ENCODE measurements around the gene ZFYVE28. TPM values are rescaled to one million over a fixed set of nuclear protein-coding genes. Genes with fewer than 3 reads are reported as not detected.
A peak's percentile ranks its signal among the peaks of the same experiment; 100 is the strongest.

The ZFYVE28 gene
- total and polyA plus RNA-seq, 9 donors: 1.3 to 12.1 (median 8.6) TPM

- H3K27ac ChIP-seq: no peak overlapping the region
- H3K9me3 ChIP-seq: no peaks in the 10 kb centered on the region
- TF ChIP-seq CTCF (IDR thresholded peaks at IDR 0.05) (peak in 2 of 3 donors; percentile 24 to 30), EP300 (IDR thresholded peaks at IDR 0.05) (no peak)
- no peaks in the 10 kb centered on the region for H3K4me1 ChIP-seq (ENCODE audit: insufficient read depth)
- intact Hi-C loops (cut with DNase I): loop anchor here in 2 of 4 donors (5.0 to 10.0 kb wide), 2 partner anchors 224 to 227 kb away; no protein-coding TSS in a partner anchor
- no peaks in the 10 kb centered on the region for H3K27me3 ChIP-seq
- H3K4me3 ChIP-seq: no peak overlapping the region
- WGBS, 3 donors: 46 to 59% (median 53%) methylated on average over 10 to 14 of the region's 14 CpGs
- peak in 1 of 5 donors; percentile 63 for DNase-seq
- H3K36me3 ChIP-seq: no peaks in the 10 kb centered on the region
These were observed 23.1 kb upstream of the ZFYVE28 start for GRCh38 chr4:2441393-2442174.

DNA sequence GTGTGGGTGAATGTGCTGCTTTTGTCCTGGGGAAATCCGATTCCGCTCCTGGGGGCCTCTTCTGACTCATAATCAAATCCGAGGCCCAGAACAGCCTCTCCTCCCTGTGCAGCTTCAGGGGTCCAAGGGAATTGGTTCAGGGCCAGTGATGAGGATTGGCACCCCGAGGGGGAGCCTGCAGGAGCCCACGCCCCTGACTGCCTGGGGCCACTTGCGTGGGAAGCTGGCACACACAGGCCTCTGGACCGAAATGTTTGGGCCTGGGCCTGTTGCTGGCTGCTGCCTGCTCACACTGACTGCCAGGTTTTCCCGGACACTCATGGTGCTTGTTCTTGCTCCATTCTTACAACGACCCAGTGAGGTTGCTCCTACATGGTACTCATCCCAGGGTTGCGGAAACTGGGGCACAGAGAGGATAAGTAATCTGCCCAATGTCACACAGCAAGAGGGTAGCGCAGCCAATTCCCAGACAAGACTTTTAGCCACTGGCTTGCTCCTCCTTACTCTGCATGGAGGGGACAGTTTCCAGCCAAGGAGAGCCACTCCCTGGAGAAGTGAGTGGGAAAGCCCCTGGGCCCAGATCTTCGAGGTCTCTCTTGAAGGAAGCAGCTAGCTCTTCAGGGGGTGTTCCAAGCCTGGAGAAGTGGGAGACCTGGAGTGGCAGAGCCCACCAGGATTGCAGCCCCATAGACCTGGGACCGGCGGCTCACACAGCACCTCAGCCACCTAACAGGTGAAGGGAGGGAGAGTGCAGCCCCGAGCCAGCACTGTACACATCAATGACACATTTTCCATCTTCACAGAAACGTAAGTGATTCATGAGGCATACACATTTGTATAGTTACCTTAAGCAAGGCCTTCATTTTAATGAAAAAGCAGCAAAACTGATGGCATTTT, 20.6 kb upstream of the ZFYVE28 start:
- H3K9me3 ChIP-seq: no peaks in the 10 kb centered on the region
- no peaks in the 10 kb centered on the region for H3K27me3 ChIP-seq
- no peaks in the 10 kb centered on the region for H3K4me1 ChIP-seq (ENCODE audit: insufficient read depth)
- H3K36me3 ChIP-seq: no peaks in the 10 kb centered on the region
- no peak overlapping the region for H3K27ac ChIP-seq
- 80 to 84% (median 82%) methylated on average over 16 of the region's 16 CpGs for WGBS, 3 donors
- H3K4me3 ChIP-seq: no peak overlapping the region
- no peak for DNase-seq
- TF ChIP-seq POLR2A (IDR thresholded peaks at IDR 0.05) (no peak), CTCF (IDR thresholded peaks at IDR 0.05) (no peak)
- intact Hi-C loops (cut with DNase I): no loop called here

DNA sequence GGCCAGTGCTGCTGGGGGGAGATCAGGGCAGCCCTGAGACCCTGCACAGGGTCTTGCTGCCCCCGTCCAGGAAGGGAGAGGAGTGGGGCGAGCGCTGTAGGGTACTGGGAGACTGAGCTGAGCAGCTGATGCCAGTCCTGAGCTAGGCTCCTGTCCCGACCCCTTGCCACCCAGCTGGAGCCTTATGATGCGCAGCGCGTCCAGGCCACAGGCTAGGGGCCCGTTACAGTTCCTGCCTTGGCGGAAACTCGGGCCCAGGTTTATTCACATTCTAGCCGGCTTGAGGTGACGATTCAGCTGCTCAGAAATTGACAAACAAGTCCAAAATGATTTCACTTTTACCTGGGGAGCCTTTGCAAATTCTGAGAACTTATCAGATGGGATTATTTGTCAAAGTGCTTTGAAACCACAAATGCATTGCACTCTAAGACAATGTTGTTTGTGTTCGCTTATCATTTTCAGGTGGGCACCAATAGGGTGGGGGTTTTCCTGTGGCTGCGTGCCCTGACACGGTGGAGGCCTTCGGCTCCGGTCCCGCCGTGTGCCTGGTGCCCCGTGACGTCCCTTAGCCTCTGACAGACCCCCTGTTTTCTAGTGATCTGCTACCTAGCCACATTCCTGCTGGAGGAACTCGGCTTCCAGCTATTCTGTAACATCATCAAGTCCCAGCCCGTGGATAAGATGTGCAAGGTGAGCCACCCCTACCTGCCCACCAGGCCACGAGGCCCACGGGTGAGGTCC, 19.2 kb upstream of the ZFYVE28 start:
- no peaks in the 10 kb centered on the region for H3K4me1 ChIP-seq (ENCODE audit: insufficient read depth)
- no peak overlapping the region for H3K27ac ChIP-seq
- TF ChIP-seq POLR2A (IDR thresholded peaks at IDR 0.05) (no peak), EP300 (IDR thresholded peaks at IDR 0.05) (no peak), CTCF (IDR thresholded peaks at IDR 0.05) (no peak)
- DNase-seq: no peak
- WGBS, 3 donors: 84 to 89% (median 85%) methylated on average over 25 of the region's 25 CpGs
- H3K27me3 ChIP-seq: no peaks in the 10 kb centered on the region
- no peaks in the 10 kb centered on the region for H3K36me3 ChIP-seq
- no peak overlapping the region for H3K4me3 ChIP-seq
- H3K9me3 ChIP-seq: no peaks in the 10 kb centered on the region
- intact Hi-C loops (cut with DNase I): no loop called here

DNA sequence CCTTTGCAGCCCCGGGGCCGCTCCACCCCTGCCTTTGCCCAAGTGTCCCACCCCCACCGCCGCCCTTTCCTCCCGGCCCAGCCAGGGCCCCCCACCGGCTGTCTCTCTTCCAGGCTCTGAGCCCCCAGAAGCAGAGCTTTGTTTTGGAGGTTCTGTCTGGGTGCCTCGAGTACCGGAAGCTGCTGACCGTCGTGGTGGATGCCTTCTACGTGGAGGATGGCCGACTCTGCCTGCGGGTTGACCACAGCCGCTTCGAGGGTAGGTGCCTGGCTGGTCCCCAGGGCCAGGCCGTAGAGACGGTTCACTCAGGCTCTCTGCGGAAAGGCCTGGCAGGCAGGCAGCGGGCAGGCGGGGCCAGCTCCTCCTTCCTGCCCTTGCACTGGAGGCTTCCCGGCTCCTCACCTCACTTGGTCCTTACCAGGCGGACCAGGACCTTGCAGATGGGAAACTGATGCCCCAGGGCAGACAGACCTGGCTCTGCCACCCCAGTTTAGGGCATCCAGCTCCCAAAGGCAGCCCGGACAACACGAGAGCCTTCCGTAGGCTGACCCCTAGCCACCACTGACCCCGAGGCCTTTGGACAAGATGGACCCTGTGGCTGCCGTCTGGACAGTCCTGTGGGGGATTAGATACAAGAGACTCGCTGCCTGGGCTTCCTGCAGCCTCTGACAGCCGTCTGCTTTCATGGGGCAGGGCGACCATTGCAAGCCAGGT, 18.5 kb upstream of the ZFYVE28 start:
- DNase-seq: no peak
- Histone ChIP-seq H3K36me3 (no peaks in the 10 kb centered on the region), H3K4me1 (ENCODE audit: insufficient read depth) (no peaks in the 10 kb centered on the region), H3K27me3 (no peaks in the 10 kb centered on the region), H3K9me3 (no peaks in the 10 kb centered on the region), H3K27ac (no peak overlapping the region), H3K4me3 (no peak overlapping the region)
- intact Hi-C loops (cut with DNase I): no loop called here
- TF ChIP-seq CTCF (IDR thresholded peaks at IDR 0.05): no peak
- no peak for TF ChIP-seq POLR2A (IDR thresholded peaks at IDR 0.05)
- no peak for TF ChIP-seq EP300 (IDR thresholded peaks at IDR 0.05)
- 80 to 82% (median 81%) methylated on average over 28 to 30 of the region's 30 CpGs for WGBS, 3 donors

All from ovary (tissue), 9 donors.